A673 (cell line): ENCODE data around the gene AADACL4. TPM values are rescaled to one million over a fixed set of nuclear protein-coding genes. Genes with fewer than 3 reads are reported as not detected.

Experiments used
- BruUV-seq: library from RNA; stranded (reverse); fragments of 400-500 nt; replicated peaks from 2 replicates; lab custom pipeline; 2021; lab: Mats Ljungman, UMichigan
- CTCF ChIA-PET: fragments of 300-600 bp; sonication (Branson Sonifier 250); formaldehyde crosslinking; loops from one replicate; lab custom pipeline; 2022; ENCODE audit warnings: antibody characterized with exemption; lab: Charles Lee
- POLR2A ChIA-PET: fragments of 300-600 bp; sonication (Branson Sonifier 250); formaldehyde crosslinking; loops from one replicate; lab custom pipeline; 2022; ENCODE audit warnings: antibody characterized with exemption; ENCODE audit not compliant: low non-redundant PET; lab: Charles Lee
- DNase-seq: peaks from one replicate; pipeline ENCODE4 v3.0.0-alpha.2; 2015; ENCODE audit warnings: low spot score
- H3K27ac ChIP-seq: fragments of 200-600 bp; sonication (generic); 2 replicates; pipeline ENCODE4 v1.5.1; 2016; ENCODE audit warnings: mixed run types, low read depth, mild to moderate bottlenecking, mixed read lengths, antibody characterized with exemption, low read length; ENCODE audit not compliant: poor library complexity, severe bottlenecking
- H3K27me3 ChIP-seq: fragments of 200-600 bp; sonication (generic); replicated peaks from 2 replicates; pipeline ENCODE4 v1.6.1; 2017; ENCODE audit warnings: mixed run types, low read depth, mild to moderate bottlenecking, mixed read lengths, antibody characterized with exemption, low read length; ENCODE audit not compliant: insufficient read depth, poor library complexity
- H3K36me3 ChIP-seq: fragments of 200-600 bp; sonication (generic); 2 replicates; pipeline ENCODE4 v1.6.1; 2016; ENCODE audit warnings: mixed run types, mild to moderate bottlenecking, mixed read lengths, antibody characterized with exemption, low read length; ENCODE audit not compliant: insufficient read depth, poor library complexity, severe bottlenecking
- H3K4me1 ChIP-seq: fragments of 200-600 bp; sonication (generic); 2 replicates; pipeline ENCODE4 v1.6.1; 2017; ENCODE audit warnings: mixed run types, mild to moderate bottlenecking, mixed read lengths, antibody characterized with exemption, low read length; ENCODE audit not compliant: insufficient read depth, poor library complexity, severe bottlenecking
- H3K4me3 ChIP-seq: fragments of 200-600 bp; sonication (generic); 2 replicates; pipeline ENCODE4 v1.5.1; 2016; ENCODE audit warnings: low read depth, mixed run types, mild to moderate bottlenecking, mixed read lengths, low read length; ENCODE audit not compliant: poor library complexity, severe bottlenecking
- H3K9me3 ChIP-seq: fragments of 200-600 bp; sonication (generic); 2 replicates; pipeline ENCODE4 v1.6.1; 2016; ENCODE audit warnings: mixed run types, low read depth, mild to moderate bottlenecking, mixed read lengths, antibody characterized with exemption, low read length; ENCODE audit not compliant: poor library complexity, severe bottlenecking
- CTCF ChIP-seq: fragments of 300-800, 200-600 bp; sonication (generic); conservative IDR thresholded peaks from 2 replicates; pipeline ENCODE4 v1.5.1; 2017; ENCODE audit warnings: low read depth, mild to moderate bottlenecking, antibody characterized with exemption, low read length, moderate library complexity, mixed read lengths
- EZH2 ChIP-seq: fragments of 200-600 bp; sonication (generic); IDR thresholded peaks from 2 replicates; pipeline ENCODE4 v1.6.1; 2017; ENCODE audit warnings: borderline replicate concordance, low read depth, mild to moderate bottlenecking, mixed read lengths, antibody characterized with exemption, low read length; ENCODE audit not compliant: poor library complexity, severe bottlenecking
- intact Hi-C: fragments of 100-400 bp; cut with micrococcal nuclease; formaldehyde crosslinking; loops from one replicate; pipeline ENCODE4 v1.10.0; 2022; ENCODE audit not compliant: unreplicated experiment
- total RNA-seq: library from RNA; stranded (reverse); gene quantifications from 2 replicates; pipeline ENCODE4 v1.2.3, GENCODE V29; 2021

The AADACL4 gene
- total RNA-seq, 1 experiment from 2014 or later: 0.43 TPM

DNA sequence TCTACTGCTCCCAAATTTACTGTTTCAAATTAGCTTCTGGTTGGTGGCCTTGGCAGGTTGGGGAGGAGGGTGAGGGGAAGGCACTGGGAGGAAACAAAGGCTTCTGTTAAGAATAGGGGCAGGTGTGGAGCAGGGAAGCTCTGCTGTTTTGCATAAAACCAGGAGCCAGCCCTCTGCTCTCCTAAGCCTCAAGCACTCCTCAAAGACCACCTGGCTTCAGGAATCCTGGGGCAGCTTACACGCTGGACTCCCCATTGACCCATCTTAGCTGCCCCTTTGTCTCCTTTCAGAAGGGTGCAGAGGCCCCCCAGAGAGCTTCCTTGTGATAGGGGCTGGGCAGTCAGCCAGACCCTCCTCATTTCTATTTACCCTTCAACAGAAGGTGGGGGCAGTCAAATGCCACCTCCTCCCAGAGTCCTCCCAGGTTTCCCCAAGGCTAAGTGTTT, 14.4 kb upstream of the AADACL4 start:
- POLR2A ChIA-PET: no interaction called here
- DNase-seq: no peak
- H3K27me3 ChIP-seq: no peaks in the 10 kb centered on the region
- TF ChIP-seq CTCF: no peak
- TF ChIP-seq EZH2: no peak
- no peak overlapping the region for H3K27ac ChIP-seq
- BruUV-seq: no TSS peak
- no peaks in the 10 kb centered on the region for H3K36me3 ChIP-seq
- no peak overlapping the region for H3K4me3 ChIP-seq
- no peaks in the 10 kb centered on the region for H3K9me3 ChIP-seq
- peaks cover 5% of the 10 kb centered on the region for H3K4me1 ChIP-seq
- intact Hi-C loops: loop anchor here (10.0 kb wide), 1 partner anchor 505 kb away; no protein-coding TSS in a partner anchor
- CTCF ChIA-PET: no interaction called here

- DNase-seq: no peak
- H3K27ac ChIP-seq: no peak overlapping the region
- TF ChIP-seq EZH2: no peak
- TF ChIP-seq CTCF: no peak
- no TSS peak for BruUV-seq
- H3K36me3 ChIP-seq: no peaks in the 10 kb centered on the region
- H3K27me3 ChIP-seq: no peaks in the 10 kb centered on the region
- POLR2A ChIA-PET: no interaction called here
- intact Hi-C loops: loop anchor here (10.0 kb wide), 1 partner anchor 505 kb away; no protein-coding TSS in a partner anchor
- no peak overlapping the region for H3K4me3 ChIP-seq
- H3K4me1 ChIP-seq: peaks cover 5% of the 10 kb centered on the region
- no peaks in the 10 kb centered on the region for H3K9me3 ChIP-seq
- CTCF ChIA-PET: no interaction called here
Measured at GRCh38 chr1:12629985-12630760, 13.7 kb upstream of the AADACL4 start.

GRCh38 chr1:12630946-12631530, 12.8 kb upstream of the AADACL4 start:
- Histone ChIP-seq H3K4me1 (peaks cover 5% of the 10 kb centered on the region), H3K27me3 (no peaks in the 10 kb centered on the region), H3K9me3 (no peaks in the 10 kb centered on the region), H3K27ac (no peak overlapping the region), H3K4me3 (no peak overlapping the region), H3K36me3 (no peaks in the 10 kb centered on the region)
- CTCF ChIA-PET: interaction anchor here (0.6 kb wide), 1 partner anchor 55 kb away, joined by 3 read pairs; no protein-coding TSS in a partner anchor
- intact Hi-C loops: no loop called here
- POLR2A ChIA-PET: no interaction called here
- TF ChIP-seq EZH2 (no peak), CTCF (no peak)
- BruUV-seq: no TSS peak
- no peak for DNase-seq
